ENCODE results near the gene WSB2.

WSB2 gene

GRCh38 chr12:118107011-118107410, 46.0 kb upstream of the WSB2 start:
- no peak overlapping the region for H3K4me2 ChIP-seq (ENCODE audit: low read length)
- no peaks in the 10 kb centered on the region for H3K9me3 ChIP-seq (ENCODE audit: low read length)
- no peak overlapping the region for H3K4me3 ChIP-seq (ENCODE audit: low read depth, low read length, poor library complexity, severe bottlenecking)
- no peak overlapping the region for H3K27ac ChIP-seq (ENCODE audit: low read depth, low read length, poor library complexity, severe bottlenecking)
- H3F3A ChIP-seq (ENCODE audit: insufficient read depth, low read length), result no peaks in the 10 kb centered on the region
- TF ChIP-seq EZH2 (IDR thresholded peaks at IDR 0.05; ENCODE audit: borderline replicate concordance, low read length) (no peak), CTCF (IDR thresholded peaks at IDR 0.05; ENCODE audit: low read length) (no peak)
- H3K4me1 ChIP-seq (ENCODE audit: insufficient read depth, low read length, severe bottlenecking), result peaks cover 7% of the 10 kb centered on the region
- H3K9ac ChIP-seq (ENCODE audit: low read length), result no peak overlapping the region
- H3K27me3 ChIP-seq (ENCODE audit: insufficient read depth, low read length), result no peaks in the 10 kb centered on the region
- H2AFZ ChIP-seq (ENCODE audit: low read length), result no peak overlapping the region
- no peaks in the 10 kb centered on the region for H3K79me2 ChIP-seq (ENCODE audit: insufficient read depth, low read length)
- H3K9me2 ChIP-seq (ENCODE audit: low read depth, low read length), result no peaks in the 10 kb centered on the region
- no peaks in the 10 kb centered on the region for H4K20me1 ChIP-seq (ENCODE audit: insufficient read depth, low read length)
- H3K36me3 ChIP-seq (ENCODE audit: insufficient read depth, low read length), result no peaks in the 10 kb centered on the region

- Histone ChIP-seq H3K79me2 (ENCODE audit: insufficient read depth, low read length) (no peaks in the 10 kb centered on the region), H3K9me2 (ENCODE audit: low read depth, low read length) (no peaks in the 10 kb centered on the region), H3K9ac (ENCODE audit: low read length) (no peak within 1 kb of the TSS; the same call in 1 of the 2 replicates), H3K4me1 (ENCODE audit: insufficient read depth, low read length, severe bottlenecking) (peaks cover 7% of the 10 kb centered on the region), H3K27me3 (ENCODE audit: insufficient read depth, low read length) (no peaks in the 10 kb centered on the region), H3K27ac (ENCODE audit: low read depth, low read length, poor library complexity, severe bottlenecking) (no peak within 1 kb of the TSS), H2AFZ (ENCODE audit: low read length) (no peak within 1 kb of the TSS), H3K9me3 (ENCODE audit: low read length) (no peaks in the 10 kb centered on the region), H3K36me3 (ENCODE audit: insufficient read depth, low read length) (no peaks in the 10 kb centered on the region), H4K20me1 (ENCODE audit: insufficient read depth, low read length) (no peaks in the 10 kb centered on the region), H3K4me3 (ENCODE audit: low read depth, low read length, poor library complexity, severe bottlenecking) (peak within 1 kb of the TSS; percentile 57), H3K4me2 (ENCODE audit: low read length) (peak within 1 kb of the TSS; percentile 64), H3F3A (ENCODE audit: insufficient read depth, low read length) (no peaks in the 10 kb centered on the region)
- TF ChIP-seq CTCF (IDR thresholded peaks at IDR 0.05; ENCODE audit: low read length), result no peak
- TF ChIP-seq EZH2 (IDR thresholded peaks at IDR 0.05; ENCODE audit: borderline replicate concordance, low read length), result no peak
Measured at GRCh38 chr12:118103601-118104382, 42.8 kb upstream of the WSB2 start, which contains the start of gene VSIG10. TSS of gene VSIG10 (minus strand) at chr12:118104011. CDS start at chr12:118103671, 340 bp downstream.

- peaks cover 7% of the 10 kb centered on the region for H3K4me1 ChIP-seq (ENCODE audit: insufficient read depth, low read length, severe bottlenecking)
- H4K20me1 ChIP-seq (ENCODE audit: insufficient read depth, low read length), result no peaks in the 10 kb centered on the region
- TF ChIP-seq CTCF (IDR thresholded peaks at IDR 0.05; ENCODE audit: low read length) (no peak), EZH2 (IDR thresholded peaks at IDR 0.05; ENCODE audit: borderline replicate concordance, low read length) (no peak)
- H3K79me2 ChIP-seq (ENCODE audit: insufficient read depth, low read length), result no peaks in the 10 kb centered on the region
- no peaks in the 10 kb centered on the region for H3K36me3 ChIP-seq (ENCODE audit: insufficient read depth, low read length)
- H3F3A ChIP-seq (ENCODE audit: insufficient read depth, low read length), result no peaks in the 10 kb centered on the region
- H2AFZ ChIP-seq (ENCODE audit: low read length), result no peak overlapping the region
- H3K9me3 ChIP-seq (ENCODE audit: low read length), result no peaks in the 10 kb centered on the region
- H3K4me3 ChIP-seq (ENCODE audit: low read depth, low read length, poor library complexity, severe bottlenecking), result peak overlapping the region; percentile 57
- H3K9ac ChIP-seq (ENCODE audit: low read length), result no peak overlapping the region; the same call in 1 of the 2 replicates
- H3K27ac ChIP-seq (ENCODE audit: low read depth, low read length, poor library complexity, severe bottlenecking), result no peak overlapping the region
- no peaks in the 10 kb centered on the region for H3K27me3 ChIP-seq (ENCODE audit: insufficient read depth, low read length)
- peak overlapping the region; percentile 64; the same call in 1 of the 2 replicates for H3K4me2 ChIP-seq (ENCODE audit: low read length)
- H3K9me2 ChIP-seq (ENCODE audit: low read depth, low read length), result no peaks in the 10 kb centered on the region
Measured at GRCh38 chr12:118103201-118103600, 42.2 kb upstream of the WSB2 start.
